Transverse colon (tissue), 4 donors: ENCODE results near the gene NCKAP5.

ENCODE experiments used
- CTCF ChIP-seq, 5 experiments: fragments of 200-600 bp in 3 of 5; fragments of 450-650 bp in 2 of 5; sonication (generic) in 3 of 5; IDR thresholded peaks; 1 replicate in 2 of 5; 2 replicates in 3 of 5; pipeline ENCODE4 v1.5.1; 2016 to 2017; ENCODE audit warnings: antibody characterized with exemption in 5 of 5, inconsistent platforms in 3 of 5, mild to moderate bottlenecking in 2 of 5, moderate library complexity in 1 of 5
- EP300 ChIP-seq: sonication (generic); formaldehyde crosslinking; IDR thresholded peaks from one replicate; pipeline ENCODE4 v1.6.1; 2017; ENCODE audit warnings: antibody characterized with exemption, low read depth
- POLR2A ChIP-seq: fragments of 450-650 bp; IDR thresholded peaks from one replicate; pipeline ENCODE4 v1.6.1; 2016; ENCODE audit warnings: antibody characterized with exemption, mild to moderate bottlenecking, moderate library complexity
- POLR2AphosphoS5 ChIP-seq, 3 donors: sonication (generic); formaldehyde crosslinking; IDR thresholded peaks; one replicate each; pipeline ENCODE4 v1.6.1; 2016; ENCODE audit warnings: antibody characterized with exemption in 3 of 3

DNA sequence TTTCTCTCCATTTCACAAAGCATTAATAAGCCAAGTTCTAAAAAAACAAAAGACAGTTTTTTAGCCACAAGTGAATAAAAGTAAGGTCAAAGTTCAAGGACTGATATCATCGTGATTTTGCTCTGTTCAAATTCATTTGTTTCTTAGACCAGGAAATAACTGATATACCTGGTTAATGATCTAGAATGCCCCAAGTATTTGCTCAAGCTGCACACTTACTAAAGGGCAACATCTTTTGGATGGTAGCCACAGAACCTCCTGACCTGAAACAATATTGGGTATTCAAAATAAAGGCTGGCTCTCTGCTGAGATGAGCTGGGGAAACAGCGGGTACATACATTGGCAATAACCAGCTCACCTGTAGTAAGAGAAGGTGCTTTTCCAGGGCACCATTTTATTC lies 583.5 kb downstream of the NCKAP5 start:
- TF ChIP-seq CTCF (IDR thresholded peaks at IDR 0.05) (no peak), POLR2AphosphoS5 (IDR thresholded peaks at IDR 0.05) (no peak), EP300 (no peak), POLR2A (no peak)
